ENCODE measurements around the gene BDKRB2. TPM values are rescaled to one million over a fixed set of nuclear protein-coding genes. Genes with fewer than 3 reads are reported as not detected.

Gene BDKRB2
- total RNA-seq, 2 donors from 2014 or later: 11.3 to 23.3 TPM

GRCh38 chr14:96277890-96278289 is 73.3 kb downstream of the BDKRB2 start:
- Histone ChIP-seq H3K4me1 (no peaks in the 10 kb centered on the region), H3K36me3 (no peaks in the 10 kb centered on the region), H3K27ac (no peak overlapping the region), H3K4me3 (no peak overlapping the region), H3K27me3 (no peaks in the 10 kb centered on the region), H3K9me3 (no peaks in the 10 kb centered on the region), H3K9ac (ENCODE audit: low read depth in 2 of 2, low read length in 2 of 2) (no peak overlapping the region)
- intact Hi-C loops (cut with DNase I): loop anchor here (10.0 kb wide), 2 partner anchors 283 to 713 kb away; no protein-coding TSS in a partner anchor
- no peak for TF ChIP-seq CTCF (IDR thresholded peaks at IDR 0.05)
- DNase-seq: no peak

GRCh38 chr14:96279564-96279963 is 74.9 kb downstream of the BDKRB2 start:
- H3K4me3 ChIP-seq: no peak overlapping the region
- TF ChIP-seq CTCF (IDR thresholded peaks at IDR 0.05): no peak
- no peaks in the 10 kb centered on the region for H3K27me3 ChIP-seq
- H3K36me3 ChIP-seq: no peaks in the 10 kb centered on the region
- H3K9ac ChIP-seq (ENCODE audit: low read depth in 2 of 2, low read length in 2 of 2): no peak overlapping the region
- no peaks in the 10 kb centered on the region for H3K4me1 ChIP-seq
- H3K27ac ChIP-seq: no peak overlapping the region
- DNase-seq: no peak
- intact Hi-C loops (cut with DNase I): loop anchor here (10.0 kb wide), 2 partner anchors 285 to 715 kb away; no protein-coding TSS in a partner anchor
- no peaks in the 10 kb centered on the region for H3K9me3 ChIP-seq

GRCh38 chr14:96280104-96280503 is 75.5 kb downstream of the BDKRB2 start:
- intact Hi-C loops (cut with DNase I): no loop called here
- Histone ChIP-seq H3K4me3 (no peak overlapping the region), H3K9ac (ENCODE audit: low read depth in 2 of 2, low read length in 2 of 2) (no peak overlapping the region), H3K9me3 (no peaks in the 10 kb centered on the region), H3K4me1 (no peaks in the 10 kb centered on the region), H3K36me3 (no peaks in the 10 kb centered on the region), H3K27me3 (no peaks in the 10 kb centered on the region), H3K27ac (no peak overlapping the region)
- DNase-seq: no peak
- no peak for TF ChIP-seq CTCF (IDR thresholded peaks at IDR 0.05)

- Histone ChIP-seq H3K4me1 (no peaks in the 10 kb centered on the region), H3K27ac (no peak overlapping the region), H3K36me3 (no peaks in the 10 kb centered on the region), H3K27me3 (no peaks in the 10 kb centered on the region), H3K4me3 (no peak overlapping the region), H3K9ac (ENCODE audit: low read depth in 2 of 2, low read length in 2 of 2) (no peak overlapping the region), H3K9me3 (no peaks in the 10 kb centered on the region)
- DNase-seq: no peak
- no peak for TF ChIP-seq CTCF (IDR thresholded peaks at IDR 0.05)
- intact Hi-C loops (cut with DNase I): no loop called here
These were observed 76.8 kb downstream of the BDKRB2 start for GRCh38 chr14:96281486-96281885.

GRCh38 chr14:96284008-96284407 is 79.4 kb downstream of the BDKRB2 start:
- H3K36me3 ChIP-seq: no peaks in the 10 kb centered on the region
- H3K27ac ChIP-seq: no peak overlapping the region
- H3K9me3 ChIP-seq: no peaks in the 10 kb centered on the region
- H3K4me1 ChIP-seq: no peaks in the 10 kb centered on the region
- intact Hi-C loops (cut with DNase I): no loop called here
- DNase-seq: no peak
- H3K27me3 ChIP-seq: no peaks in the 10 kb centered on the region
- no peak overlapping the region for H3K4me3 ChIP-seq
- no peak overlapping the region for H3K9ac ChIP-seq (ENCODE audit: low read depth in 2 of 2, low read length in 2 of 2)
- TF ChIP-seq CTCF (IDR thresholded peaks at IDR 0.05): no peak
